ENCODE measurements around the gene GPBP1L1.

- TF ChIP-seq POLR2A (IDR thresholded peaks at IDR 0.05; ENCODE audit: low read depth, low read length) (no peak; the same call in 1 of the 2 replicates), POLR2AphosphoS5 (IDR thresholded peaks at IDR 0.05; ENCODE audit: low read depth, low read length) (no peak), TAF1 (IDR thresholded peaks at IDR 0.05; ENCODE audit: borderline replicate concordance, low read depth, low read length) (no peak)
Measured at GRCh38 chr1:45594412-45594811, 91.9 kb downstream of the GPBP1L1 start.
